Endothelial cell of umbilical vein (primary cell): ENCODE measurements around the gene SLC12A8. TPM values are rescaled to one million over a fixed set of nuclear protein-coding genes. Genes with fewer than 3 reads are reported as not detected.

Source experiments
- BruUV-seq: library from RNA; stranded (reverse); fragments of 400-500 nt; replicated peaks from 2 replicates; lab custom pipeline; 2021; lab: Mats Ljungman, UMichigan
- CTCF ChIA-PET: fragments of 300-600, 350-600 bp; sonication (Branson Sonifier 250); formaldehyde crosslinking; loops from one replicate; lab custom pipeline; 2021; ENCODE audit warnings: antibody characterized with exemption, inconsistent platforms; lab: Charles Lee
- POLR2A ChIA-PET: fragments of 300-600, 350-600 bp; sonication (Branson Sonifier 250); formaldehyde crosslinking; loops from one replicate; lab custom pipeline; 2021; ENCODE audit warnings: antibody characterized with exemption, inconsistent platforms; lab: Charles Lee
- DNase-seq: peaks from one replicate; pipeline ENCODE4 v3.0.0-alpha.2; 2011; ENCODE audit warnings: low read depth, low spot score
- FAIRE-seq: peaks from 2 replicates; lab custom pipeline; 2011; peaks lifted over from hg19 to GRCh38; lab: Jason Lieb, UNC
- H2AFZ ChIP-seq: 2 replicates; pipeline ENCODE4 v1.6.0; 2012; ENCODE audit warnings: low read depth, low read length, control low read depth, inconsistent platforms
- H3K27ac ChIP-seq: 2 replicates; pipeline ENCODE4 v1.5.1; 2011; ENCODE audit warnings: low read depth, mild to moderate bottlenecking, control low read depth, low read length, moderate library complexity; ENCODE audit not compliant: insufficient read depth
- H3K27me3 ChIP-seq, 2 experiments: 2 replicates each; pipeline versions ENCODE4 v1.6.0 to v1.6.1; 2011; ENCODE audit warnings: low read length in 2 of 2, mixed read lengths in 1 of 2; ENCODE audit not compliant: control insufficient read depth in 2 of 2, insufficient read depth in 2 of 2
- H3K36me3 ChIP-seq, 2 experiments: 2 replicates in 1 of 2; 3 replicates in 1 of 2; pipeline ENCODE4 v1.5.1; 2011; ENCODE audit warnings: low read length in 2 of 2, mild to moderate bottlenecking in 1 of 2, moderate library complexity in 1 of 2; ENCODE audit not compliant: control insufficient read depth in 2 of 2, insufficient read depth in 2 of 2; ENCODE audit errors: extremely low read depth in 1 of 2
- H3K4me1 ChIP-seq: 3 replicates; pipeline ENCODE4 v1.5.1; 2011; ENCODE audit warnings: mild to moderate bottlenecking, low read length; ENCODE audit not compliant: control insufficient read depth, insufficient read depth; ENCODE audit errors: extremely low read depth
- H3K4me2 ChIP-seq: 2 replicates; pipeline ENCODE4 v1.6.1; 2011; ENCODE audit warnings: low read length, control low read depth, mixed read lengths; ENCODE audit not compliant: insufficient read depth
- H3K4me3 ChIP-seq, 3 experiments: fragments of 200-600 bp in 1 of 3; sonication (generic), shearing (Covaris generic) in 1 of 3; replicated peaks in 1 of 3; 2 replicates each; pipeline ENCODE4 v1.5.1; 2011 to 2016; ENCODE audit warnings: control low read depth in 3 of 3, low read length in 3 of 3, mild to moderate bottlenecking in 2 of 3, inconsistent platforms in 1 of 3, low read depth in 1 of 3, moderate library complexity in 1 of 3; ENCODE audit not compliant: insufficient read depth in 1 of 3
- H3K79me2 ChIP-seq: 2 replicates; pipeline ENCODE4 v1.6.0; 2012; ENCODE audit warnings: low read length, inconsistent platforms; ENCODE audit not compliant: control insufficient read depth, insufficient read depth
- H3K9ac ChIP-seq: replicated peaks from 2 replicates; pipeline ENCODE3; 2011; ENCODE audit warnings: low read length, control low read depth; ENCODE audit not compliant: insufficient read depth; ENCODE audit errors: extremely low read depth
- H3K9me1 ChIP-seq: replicated peaks from 3 replicates; pipeline ENCODE4 v1.6.0; 2011; ENCODE audit warnings: mild to moderate bottlenecking, low read length; ENCODE audit not compliant: control insufficient read depth, insufficient read depth; ENCODE audit errors: extremely low read depth
- H3K9me3 ChIP-seq: replicated peaks from 2 replicates; pipeline ENCODE4 v1.5.1; 2012; ENCODE audit warnings: low read length, inconsistent platforms; ENCODE audit not compliant: control insufficient read depth, insufficient read depth
- H4K20me1 ChIP-seq: replicated peaks from 2 replicates; pipeline ENCODE3; 2011; ENCODE audit warnings: mild to moderate bottlenecking, low read length; ENCODE audit not compliant: control insufficient read depth, insufficient read depth; ENCODE audit errors: extremely low read depth
- CTCF ChIP-seq, 2 donors: IDR thresholded peaks; 1 replicate in 1 of 2; 2 replicates in 1 of 2; pipeline ENCODE4 v1.5.1; 2011; ENCODE audit warnings: low read length in 2 of 2, mild to moderate bottlenecking in 2 of 2, moderate library complexity in 2 of 2, control low read depth in 1 of 2, inconsistent platforms in 1 of 2, low read depth in 1 of 2; ENCODE audit not compliant: insufficient read depth in 1 of 2; ENCODE audit errors: extremely low read depth in 1 of 2
- EZH2 ChIP-seq: IDR thresholded peaks from 2 replicates; pipeline ENCODE4 v1.6.1; 2012; ENCODE audit warnings: borderline replicate concordance, low read depth, mild to moderate bottlenecking, moderate library complexity, low read length, inconsistent platforms; ENCODE audit not compliant: severe bottlenecking
- FOS ChIP-seq: IDR thresholded peaks from 2 replicates; pipeline ENCODE4 v1.6.1; 2011; ENCODE audit warnings: mild to moderate bottlenecking, low read length, moderate library complexity, borderline replicate concordance; ENCODE audit not compliant: insufficient read depth
- GATA2 ChIP-seq: IDR thresholded peaks from 2 replicates; pipeline ENCODE4 v1.7.0; 2011; ENCODE audit warnings: low read depth, mild to moderate bottlenecking, moderate library complexity, mixed read lengths, low read length; ENCODE audit not compliant: insufficient read length, insufficient read depth
- JUN ChIP-seq: IDR thresholded peaks from 2 replicates; pipeline ENCODE4 v1.6.1; 2011; ENCODE audit warnings: borderline replicate concordance, low read depth; ENCODE audit not compliant: insufficient read length, insufficient read depth
- MYC ChIP-seq: IDR thresholded peaks from one replicate; pipeline ENCODE4 v1.6.1; 2011; ENCODE audit warnings: mild to moderate bottlenecking, low read depth, low read length
- POLR2A ChIP-seq: IDR thresholded peaks from 2 replicates; pipeline ENCODE4 v1.6.1; 2012; ENCODE audit warnings: low read depth, mild to moderate bottlenecking, control low read depth, low read length
- POLR2AphosphoS5 ChIP-seq: IDR thresholded peaks from 2 replicates; pipeline ENCODE4 v1.6.1; 2012; ENCODE audit warnings: low read depth, mild to moderate bottlenecking, control low read depth, low read length, moderate library complexity; ENCODE audit not compliant: insufficient read depth
- dilution Hi-C: fragments of 300-500 bp; cut with MboI; formaldehyde crosslinking; loops from one replicate; pipeline ENCODE4 v1.15.0; 2019; ENCODE audit warnings: low sequenced_read_pairs; ENCODE audit not compliant: extremely low pct_ligation_motif_present
- intact Hi-C: fragments of 100-400 bp; cut with micrococcal nuclease; formaldehyde crosslinking; loops from one replicate; pipeline ENCODE4 v1.10.0; 2022
- polyA plus RNA-seq, 4 experiments: library from polyadenylated mRNA; depleted of rRNA in 3 of 4; stranded (reverse) in 3 of 4; unstranded in 1 of 4; fragments of >200 nt; gene quantifications; 2 replicates each; pipeline versions ENCODE4 v1.2.1 to v1.2.3, GENCODE V29; 2011 to 2012; ENCODE audit warnings: missing spikeins in 1 of 4
- total RNA-seq: library from RNA; stranded (reverse); gene quantifications from 2 replicates; pipeline ENCODE4 v1.2.3, GENCODE V29; 2021
- TF ChIP-seq, protein P1 (sequence below): IDR thresholded peaks from 2 replicates; pipeline ENCODE4 v1.6.1; 2011; ENCODE audit not compliant: insufficient read depth, insufficient read length

SLC12A8 gene
- total and polyA plus RNA-seq, 2 donors (not counting 3 experiments of a cell fraction or from before 2014, with no cell fraction given), result 0.86 to 0.90 TPM

DNA sequence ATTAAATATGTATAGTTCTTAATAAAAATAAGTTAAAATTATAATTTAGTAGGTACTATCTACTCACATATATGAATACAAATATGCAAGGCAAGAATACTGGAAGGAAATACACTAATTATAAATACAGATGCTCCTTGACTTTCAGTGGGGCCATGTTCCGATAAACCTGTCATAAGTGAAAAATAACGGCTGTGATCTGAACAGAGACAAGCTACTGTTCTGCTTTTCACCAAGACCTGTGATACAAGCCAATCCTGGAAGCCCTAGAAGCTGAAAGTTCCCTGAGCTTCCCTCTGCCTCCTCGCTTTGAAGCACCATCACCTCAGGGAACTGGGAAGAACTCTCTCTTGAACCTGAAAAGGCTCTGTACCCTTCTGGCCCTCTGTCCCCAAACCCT, 55.4 kb downstream of the SLC12A8 start:
- ChIA-PET POLR2A (no interaction called here), CTCF (interaction anchor here (0.9 to 1.3 kb wide), 4 partner anchors 9 to 251 kb away, joined by 3 to 4 read pairs (median 3); no protein-coding TSS in a partner anchor)
- H3K27ac ChIP-seq, result no peak overlapping the region
- H3K9me1 ChIP-seq, result no peaks in the 10 kb centered on the region
- dilution Hi-C loops (no loop called here), intact Hi-C loops (loop anchor here (10.0 kb wide), 2 partner anchors 392 to 428 kb away; no protein-coding TSS in a partner anchor)
- BruUV-seq, result no TSS peak
- H3K36me3 ChIP-seq, result no peaks in the 10 kb centered on the region
- no peaks in the 10 kb centered on the region for H3K27me3 ChIP-seq
- H3K9me3 ChIP-seq, result no peaks in the 10 kb centered on the region
- H4K20me1 ChIP-seq, result no peaks in the 10 kb centered on the region
- DNase-seq (no peak), FAIRE-seq (no peak)
- no peak overlapping the region for H2AFZ ChIP-seq
- H3K79me2 ChIP-seq, result no peaks in the 10 kb centered on the region
- no peak overlapping the region for H3K4me2 ChIP-seq
- no peak overlapping the region for H3K4me3 ChIP-seq
- H3K9ac ChIP-seq, result no peak overlapping the region
- no peaks in the 10 kb centered on the region for H3K4me1 ChIP-seq
- TF ChIP-seq POLR2A (no peak), CTCF (IDR thresholded peaks at IDR 0.05; ENCODE audit: extremely low read depth in 1 of 2, insufficient read depth in 1 of 2, low read depth in 1 of 2, low read length in 2 of 2) (no peak), GATA2 (no peak), EZH2 (no peak)

- ChIA-PET CTCF (interaction anchor here (0.9 to 1.0 kb wide), 3 partner anchors 9 to 250 kb away, joined by 3 to 4 read pairs (median 3); no protein-coding TSS in a partner anchor), POLR2A (no interaction called here)
- H3K27me3 ChIP-seq, result no peaks in the 10 kb centered on the region
- H3K9ac ChIP-seq, result no peak overlapping the region
- H3K36me3 ChIP-seq, result no peaks in the 10 kb centered on the region
- TF ChIP-seq POLR2A (no peak), GATA2 (no peak), EZH2 (no peak), POLR2AphosphoS5 (no peak), MYC (no peak), JUN (no peak), FOS (no peak), CTCF (IDR thresholded peaks at IDR 0.05; ENCODE audit: extremely low read depth in 1 of 2, insufficient read depth in 1 of 2, low read depth in 1 of 2, low read length in 2 of 2) (no peak)
- TF ChIP-seq, protein P1, sequence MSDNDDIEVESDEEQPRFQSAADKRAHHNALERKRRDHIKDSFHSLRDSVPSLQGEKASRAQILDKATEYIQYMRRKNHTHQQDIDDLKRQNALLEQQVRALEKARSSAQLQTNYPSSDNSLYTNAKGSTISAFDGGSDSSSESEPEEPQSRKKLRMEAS, result no peak
- no peaks in the 10 kb centered on the region for H4K20me1 ChIP-seq
- no peak for FAIRE-seq
- H3K4me2 ChIP-seq, result no peak overlapping the region
- H3K9me1 ChIP-seq, result no peaks in the 10 kb centered on the region
- H3K4me1 ChIP-seq, result no peaks in the 10 kb centered on the region
- dilution Hi-C loops, result no loop called here
- H3K79me2 ChIP-seq, result no peaks in the 10 kb centered on the region
- H3K9me3 ChIP-seq, result no peaks in the 10 kb centered on the region
- H3K4me3 ChIP-seq, result no peak overlapping the region
- H2AFZ ChIP-seq, result no peak overlapping the region
- intact Hi-C loops, result loop anchor here (10.0 kb wide), 2 partner anchors 392 to 428 kb away; no protein-coding TSS in a partner anchor
- no peak overlapping the region for H3K27ac ChIP-seq
- no peak for DNase-seq
- BruUV-seq, result no TSS peak
Measured at GRCh38 chr3:125156456-125156855, 56.1 kb downstream of the SLC12A8 start.
